GM18507 (cell line): ENCODE measurements around the gene SYNGR1.
"Not testable (repeated sequence)": the region's sequence is repeated elsewhere in the genome, so short reads cannot be mapped to it uniquely, and the experiment has no call there.

ENCODE experiments used
- DNase-seq: peaks from one replicate; pipeline ENCODE4 v3.0.0; 2011; ENCODE audit warnings: low read depth; ENCODE audit not compliant: insufficient read length; ENCODE audit errors: extremely low spot score
- FAIRE-seq: peaks from 2 replicates; lab custom pipeline; 2011; peaks lifted over from hg19 to GRCh38; lab: Jason Lieb, UNC

SYNGR1 gene

GRCh38 chr22:39388261-39389011 is 38.6 kb downstream of the SYNGR1 start:
- FAIRE-seq (peak; percentile 93), DNase-seq (peak; percentile 89)

GRCh38 chr22:39389420-39389819 is 39.6 kb downstream of the SYNGR1 start:
- DNase-seq = no peak
- FAIRE-seq = no peak

- FAIRE-seq = no peak
Observed at GRCh38 chr22:39392341-39392948, 42.7 kb downstream of the SYNGR1 start.

GRCh38 chr22:39395936-39396796 is 46.4 kb downstream of the SYNGR1 start:
- DNase-seq (no peak), FAIRE-seq (no peak)

More at GRCh38 chr22:39392341-39392948, 42.7 kb downstream of the SYNGR1 start:
- no peak for DNase-seq

- DNase-seq = no peak
- FAIRE-seq = no peak
Observed at GRCh38 chr22:39396797-39397195, 47.0 kb downstream of the SYNGR1 start.

- no peak for FAIRE-seq
Observed at GRCh38 chr22:39401301-39401631, 51.5 kb downstream of the SYNGR1 start.

GRCh38 chr22:39405346-39406085 is 55.7 kb downstream of the SYNGR1 start:
- DNase-seq (no peak), FAIRE-seq (no peak)

More at GRCh38 chr22:39401301-39401631, 51.5 kb downstream of the SYNGR1 start:
- no peak for DNase-seq

GRCh38 chr22:39408173-39408572 is 58.4 kb downstream of the SYNGR1 start:
- FAIRE-seq = no peak

GRCh38 chr22:39408807-39409206 is 59.0 kb downstream of the SYNGR1 start:
- DNase-seq = no peak
- FAIRE-seq = no peak

More at GRCh38 chr22:39408173-39408572, 58.4 kb downstream of the SYNGR1 start:
- DNase-seq = no peak

GRCh38 chr22:39409516-39410029 is 59.8 kb downstream of the SYNGR1 start:
- no peak for FAIRE-seq
- DNase-seq = no peak

GRCh38 chr22:39410264-39410663 is 60.5 kb downstream of the SYNGR1 start:
- no peak for DNase-seq
- FAIRE-seq = no peak

GRCh38 chr22:39411828-39412365 is 62.1 kb downstream of the SYNGR1 start:
- not testable (repeated sequence) for DNase-seq
- FAIRE-seq = peak; percentile 35

GRCh38 chr22:39413204-39413603 is 63.4 kb downstream of the SYNGR1 start:
- DNase-seq, FAIRE-seq: not testable (repeated sequence)

- DNase-seq (no peak), FAIRE-seq (no peak)
Observed at GRCh38 chr22:39414377-39414776, 64.6 kb downstream of the SYNGR1 start.

GRCh38 chr22:39414886-39415285 is 65.1 kb downstream of the SYNGR1 start:
- DNase-seq = no peak
- FAIRE-seq = no peak

GRCh38 chr22:39415506-39415905 is 65.7 kb downstream of the SYNGR1 start:
- FAIRE-seq (no peak), DNase-seq (no peak)

- DNase-seq (no peak), FAIRE-seq (no peak)
Observed at GRCh38 chr22:39416319-39416718, 66.5 kb downstream of the SYNGR1 start.

GRCh38 chr22:39417641-39418040 is 67.8 kb downstream of the SYNGR1 start:
- DNase-seq (no peak), FAIRE-seq (no peak)

GRCh38 chr22:39418696-39419095 is 68.9 kb downstream of the SYNGR1 start:
- DNase-seq (no peak), FAIRE-seq (no peak)
